Fibroblast of mammary gland (primary cell): Measurements from ENCODE around the gene BMPR1B.

ENCODE experiments used
- DNase-seq: peaks from one replicate; pipeline ENCODE4 v3.0.0-alpha.2; 2010; ENCODE audit warnings: low read depth
- H3K4me3 ChIP-seq: 2 replicates; pipeline ENCODE4 v1.5.1; 2011; ENCODE audit warnings: low read depth, mild to moderate bottlenecking, low read length, moderate library complexity; ENCODE audit not compliant: control insufficient read depth
- CTCF ChIP-seq: conservative IDR thresholded peaks from 2 replicates; pipeline ENCODE4 v1.5.1; 2011; ENCODE audit warnings: low read depth, low read length, inconsistent platforms; ENCODE audit not compliant: control insufficient read depth, insufficient read depth

BMPR1B gene

GRCh38 chr4:94722748-94723147 lies 35.0 kb upstream of the BMPR1B start:
- no peak for DNase-seq
- no peak for TF ChIP-seq CTCF
- no peak overlapping the region for H3K4me3 ChIP-seq

- TF ChIP-seq CTCF: no peak
Observed at GRCh38 chr4:94724016-94724790, 33.6 kb upstream of the BMPR1B start.

GRCh38 chr4:94726524-94727123 lies 31.1 kb upstream of the BMPR1B start:
- TF ChIP-seq CTCF: no peak
- H3K4me3 ChIP-seq: no peak overlapping the region
- DNase-seq: no peak

More at GRCh38 chr4:94724016-94724790, 33.6 kb upstream of the BMPR1B start:
- DNase-seq: no peak
- H3K4me3 ChIP-seq: no peak overlapping the region

GRCh38 chr4:94728056-94728766 lies 29.5 kb upstream of the BMPR1B start:
- no peak for TF ChIP-seq CTCF
- H3K4me3 ChIP-seq: no peak overlapping the region
- peak; percentile 59 for DNase-seq

- no peak for DNase-seq
- TF ChIP-seq CTCF: no peak
- no peak overlapping the region for H3K4me3 ChIP-seq
Observed at GRCh38 chr4:94732358-94732698, 25.4 kb upstream of the BMPR1B start.

GRCh38 chr4:94739741-94740140 lies 18.0 kb upstream of the BMPR1B start:
- no peak overlapping the region for H3K4me3 ChIP-seq
- no peak for DNase-seq
- no peak for TF ChIP-seq CTCF
